Thyroid gland (tissue), 4 donors: ENCODE data around the gene MEIS1.

Experiments used
- CTCF ChIP-seq, 6 experiments: fragments of 200-600 bp in 3 of 6; fragments of 450-650 bp in 3 of 6; sonication (generic) in 3 of 6; IDR thresholded peaks; one replicate each; pipeline ENCODE4 v1.5.1; 2016 to 2019; ENCODE audit warnings: antibody characterized with exemption in 6 of 6, mild to moderate bottlenecking in 2 of 6, inconsistent platforms in 1 of 6, moderate library complexity in 1 of 6
- POLR2A ChIP-seq, 2 donors: fragments of 450-650 bp; IDR thresholded peaks; one replicate each; pipeline ENCODE4 v1.6.1; 2017; ENCODE audit warnings: antibody characterized with exemption in 2 of 2, mild to moderate bottlenecking in 2 of 2, moderate library complexity in 1 of 2

GRCh38 chr2:66456183-66457041, 21.5 kb downstream of the MEIS1 start:
- no peak for TF ChIP-seq CTCF (IDR thresholded peaks at IDR 0.05)
- TF ChIP-seq POLR2A (IDR thresholded peaks at IDR 0.05) = no peak
